Measurements from ENCODE around the gene USP17L20. TPM values are rescaled to one million over a fixed set of nuclear protein-coding genes. Genes with fewer than 3 reads are reported as not detected.

USP17L20 gene, protein sequence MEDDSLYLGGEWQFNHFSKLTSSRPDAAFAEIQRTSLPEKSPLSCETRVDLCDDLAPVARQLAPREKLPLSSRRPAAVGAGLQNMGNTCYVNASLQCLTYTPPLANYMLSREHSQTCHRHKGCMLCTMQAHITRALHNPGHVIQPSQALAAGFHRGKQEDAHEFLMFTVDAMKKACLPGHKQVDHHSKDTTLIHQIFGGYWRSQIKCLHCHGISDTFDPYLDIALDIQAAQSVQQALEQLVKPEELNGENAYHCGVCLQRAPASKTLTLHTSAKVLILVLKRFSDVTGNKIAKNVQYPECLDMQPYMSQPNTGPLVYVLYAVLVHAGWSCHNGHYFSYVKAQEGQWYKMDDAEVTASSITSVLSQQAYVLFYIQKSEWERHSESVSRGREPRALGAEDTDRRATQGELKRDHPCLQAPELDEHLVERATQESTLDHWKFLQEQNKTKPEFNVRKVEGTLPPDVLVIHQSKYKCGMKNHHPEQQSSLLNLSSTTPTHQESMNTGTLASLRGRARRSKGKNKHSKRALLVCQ
- total RNA-seq = not detected in 2 replicates

GRCh38 chr4:9257824-9258223, at the start of gene USP17L20:
Gene USP17L20 (plus strand): TSS chr4:9258124. CDS start chr4:9258124, 0 bp downstream.

DNA sequence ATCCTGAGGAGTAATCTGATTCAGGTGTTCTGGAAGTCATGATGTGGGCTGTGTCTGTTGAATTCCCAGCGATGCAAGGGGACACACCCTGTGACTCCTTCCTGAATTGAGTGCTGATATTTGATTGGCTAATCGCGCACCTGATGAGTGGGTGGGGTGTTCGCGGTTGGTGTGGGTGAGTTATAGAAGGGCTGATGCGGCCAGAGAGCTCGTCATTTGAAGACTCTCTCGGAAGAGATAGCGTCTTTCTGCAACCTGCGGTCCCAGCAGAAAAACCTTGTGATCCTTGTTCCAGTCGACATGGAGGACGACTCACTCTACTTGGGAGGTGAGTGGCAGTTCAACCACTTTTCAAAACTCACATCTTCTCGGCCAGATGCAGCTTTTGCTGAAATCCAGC, 47.6 kb upstream of the USP17L20 start, which contains the start of gene USP17L10:
Gene USP17L10 (plus strand): TSS at position 301 of the 400 bp plus-strand sequence. CDS start 0 bp downstream, at position 301.

DNA sequence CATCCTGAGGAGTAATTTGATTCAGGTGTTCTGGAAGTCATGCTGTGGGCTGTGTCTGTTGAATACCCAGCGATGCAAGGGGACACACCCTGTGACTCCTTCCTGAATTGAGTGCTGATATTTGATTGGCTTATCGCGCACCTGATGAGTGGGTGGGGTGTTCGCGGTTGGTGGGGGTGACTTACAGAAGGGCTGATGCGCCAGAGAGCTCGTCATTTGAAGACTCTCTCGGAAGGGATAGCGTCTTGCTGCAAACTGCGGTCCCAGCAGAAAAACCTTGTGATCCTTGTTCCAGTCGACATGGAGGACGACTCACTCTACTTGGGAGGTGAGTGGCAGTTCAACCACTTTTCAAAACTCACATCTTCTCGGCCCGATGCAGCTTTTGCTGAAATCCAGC, 42.8 kb upstream of the USP17L20 start, which contains the start of gene USP17L11:
Gene USP17L11 (plus strand): TSS at position 301 of the 400 bp plus-strand sequence. CDS start 0 bp downstream, at position 301.

DNA sequence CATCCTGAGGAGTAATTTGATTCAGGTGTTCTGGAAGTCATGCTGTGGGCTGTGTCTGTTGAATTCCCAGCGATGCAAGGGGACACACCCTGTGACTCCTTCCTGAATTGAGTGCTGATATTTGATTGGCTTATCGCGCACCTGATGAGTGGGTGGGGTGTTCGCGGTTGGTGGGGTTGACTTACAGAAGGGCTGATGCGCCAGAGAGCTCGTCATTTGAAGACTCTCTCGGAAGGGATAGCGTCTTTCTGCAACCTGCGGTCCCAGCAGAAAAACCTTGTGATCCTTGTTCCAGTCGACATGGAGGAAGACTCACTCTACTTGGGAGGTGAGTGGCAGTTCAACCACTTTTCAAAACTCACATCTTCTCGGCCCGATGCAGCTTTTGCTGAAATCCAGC, 38.1 kb upstream of the USP17L20 start, which contains the start of gene USP17L12:
Gene USP17L12 (plus strand): TSS at position 301 of the 400 bp plus-strand sequence. CDS start 0 bp downstream, at position 301.

GRCh38 chr4:9224596-9224995, 33.3 kb upstream of the USP17L20 start, which contains the start of gene USP17L13:
Gene USP17L13 (plus strand): TSS chr4:9224896. CDS start chr4:9224896, 0 bp downstream.

GRCh38 chr4:9234085-9234484, 23.8 kb upstream of the USP17L20 start, which contains the start of gene USP17L15:
Gene USP17L15 (plus strand): TSS chr4:9234385. CDS start chr4:9234385, 0 bp downstream.

GRCh38 chr4:9243579-9243978, 14.3 kb upstream of the USP17L20 start, which contains the start of gene USP17L17:
Gene USP17L17 (plus strand): TSS chr4:9243879. CDS start chr4:9243879, 0 bp downstream.

DNA sequence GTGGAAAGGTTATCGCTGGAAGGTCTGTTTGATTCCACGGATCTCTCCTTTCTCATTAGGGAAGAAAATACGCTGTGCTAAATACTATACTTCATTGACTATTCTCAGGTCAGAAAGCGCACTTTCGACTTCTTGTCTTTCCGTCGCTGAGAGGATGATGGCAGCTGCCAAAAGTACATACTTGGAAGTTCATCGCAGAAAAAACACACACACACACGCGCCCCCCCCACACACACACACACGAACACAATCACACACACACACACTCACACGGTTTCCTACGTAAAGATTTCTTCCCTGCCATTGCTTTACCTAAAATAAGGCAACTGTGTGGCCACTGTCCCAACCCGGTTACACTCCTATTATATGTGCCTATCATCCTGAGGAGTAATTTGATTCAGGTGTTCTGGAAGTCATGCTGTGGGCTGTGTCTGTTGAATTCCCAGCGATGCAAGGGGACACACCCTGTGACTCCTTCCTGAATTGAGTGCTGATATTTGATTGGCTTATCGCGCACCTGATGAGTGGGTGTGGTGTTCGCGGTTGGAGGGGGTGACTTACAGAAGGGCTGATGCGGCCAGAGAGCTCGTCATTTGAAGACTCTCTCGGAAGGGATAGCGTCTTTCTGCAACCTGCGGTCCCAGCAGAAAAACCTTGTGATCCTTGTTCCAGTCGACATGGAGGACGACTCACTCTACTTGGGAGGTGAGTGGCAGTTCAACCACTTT, 9.8 kb upstream of the USP17L20 start, which contains the start of gene USP17L18:
Gene USP17L18 (plus strand): TSS at position 678 of the 728 bp plus-strand sequence. CDS start 0 bp downstream, at position 678.

GRCh38 chr4:9253078-9253477, 4.8 kb upstream of the USP17L20 start, which contains the start of gene USP17L19:
Gene USP17L19 (plus strand): TSS chr4:9253378. CDS start chr4:9253378, 0 bp downstream.

DNA sequence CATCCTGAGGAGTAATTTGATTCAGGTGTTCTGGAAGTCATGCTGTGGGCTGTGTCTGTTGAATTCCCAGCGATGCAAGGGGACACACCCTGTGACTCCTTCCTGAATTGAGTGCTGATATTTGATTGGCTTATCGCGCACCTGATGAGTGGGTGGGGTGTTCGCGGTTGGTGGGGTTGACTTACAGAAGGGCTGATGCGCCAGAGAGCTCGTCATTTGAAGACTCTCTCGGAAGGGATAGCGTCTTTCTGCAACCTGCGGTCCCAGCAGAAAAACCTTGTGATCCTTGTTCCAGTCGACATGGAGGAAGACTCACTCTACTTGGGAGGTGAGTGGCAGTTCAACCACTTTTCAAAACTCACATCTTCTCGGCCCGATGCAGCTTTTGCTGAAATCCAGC, 4.6 kb downstream of the USP17L20 start, which contains the start of gene USP17L21:
Gene USP17L21 (plus strand): TSS at position 301 of the 400 bp plus-strand sequence. CDS start 0 bp downstream, at position 301.

GRCh38 chr4:9267319-9267718, 9.4 kb downstream of the USP17L20 start, which contains the start of gene USP17L22:
Gene USP17L22 (plus strand): TSS chr4:9267619. CDS start chr4:9267619, 0 bp downstream.

Other genes starting within 250 kb of the USP17L20 start
- gene FAM90A26, start 87.7 kb upstream of the USP17L20 start, total RNA-seq = not detected in 2 replicates
- gene USP17L10, start 47.5 kb upstream of the USP17L20 start, total RNA-seq = not detected in 2 replicates
- gene USP17L11, start 42.7 kb upstream of the USP17L20 start, total RNA-seq = not detected in 2 replicates
- not detected in 2 replicates for gene USP17L12, start 38.0 kb upstream of the USP17L20 start, total RNA-seq
- not detected in 2 replicates for gene USP17L13, start 33.2 kb upstream of the USP17L20 start, total RNA-seq
- gene USP17L15, start 23.7 kb upstream of the USP17L20 start, total RNA-seq = not detected in 2 replicates
- not detected in 2 replicates for gene USP17L17, start 14.2 kb upstream of the USP17L20 start, total RNA-seq
- not detected in 2 replicates for gene USP17L18, start 9.5 kb upstream of the USP17L20 start, total RNA-seq
- not detected in 2 replicates for gene USP17L19, start 4.7 kb upstream of the USP17L20 start, total RNA-seq
- not detected in 2 replicates for gene USP17L21, start 4.7 kb downstream of the USP17L20 start, total RNA-seq
- not detected in 2 replicates for gene USP17L22, start 9.5 kb downstream of the USP17L20 start, total RNA-seq
- gene USP17L24, start 67.0 kb downstream of the USP17L20 start, total RNA-seq = not detected in 2 replicates
- not detected in 2 replicates for gene USP17L25, start 71.8 kb downstream of the USP17L20 start, total RNA-seq
- gene USP17L26, start 76.5 kb downstream of the USP17L20 start, total RNA-seq = not detected in 2 replicates
- gene USP17L5, start 81.3 kb downstream of the USP17L20 start, total RNA-seq = not detected in 2 replicates
- not detected in 2 replicates for gene USP17L27, start 86.0 kb downstream of the USP17L20 start, total RNA-seq
- not detected in 2 replicates for gene USP17L28, start 90.8 kb downstream of the USP17L20 start, total RNA-seq
- gene USP17L29, start 95.5 kb downstream of the USP17L20 start, total RNA-seq = not detected in 2 replicates
- not detected in 2 replicates for gene USP17L30, start 105.0 kb downstream of the USP17L20 start, total RNA-seq
- gene DEFB131A, start 186.3 kb downstream of the USP17L20 start, total RNA-seq = not detected in 2 replicates